Calu3 (cell line): ENCODE measurements around the gene TTR. TPM values are rescaled to one million over a fixed set of nuclear protein-coding genes. Genes with fewer than 3 reads are reported as not detected.

Experiments
- Bru-seq: library from RNA; stranded (reverse); fragments of 400-500 nt; gene quantifications from one replicate; lab custom pipeline; 2021; lab: Mats Ljungman, UMichigan
- BruChase-seq, 2 experiments: library from RNA; stranded (reverse); fragments of 400-500 nt; gene quantifications; one replicate each; lab custom pipeline; 2021; lab: Mats Ljungman, UMichigan
- BruUV-seq: library from RNA; stranded (reverse); fragments of 400-500 nt; replicated peaks from 2 replicates; lab custom pipeline; 2021; lab: Mats Ljungman, UMichigan
- CTCF ChIA-PET: fragments of 300-600 bp; sonication (Branson Sonifier 250); formaldehyde crosslinking; loops from one replicate; lab custom pipeline; 2022; ENCODE audit warnings: antibody characterized with exemption; lab: Charles Lee
- DNase-seq: peaks from one replicate; pipeline ENCODE4 v3.0.0; 2022
- H3K27ac Mint-ChIP-seq: one replicate; pipeline ENCODE4 v1.8.0; 2022; ENCODE audit warnings: mixed read lengths; ENCODE audit not compliant: unreplicated experiment
- H3K27me3 Mint-ChIP-seq: one replicate; pipeline ENCODE4 v1.8.0; 2022; ENCODE audit warnings: mixed read lengths; ENCODE audit not compliant: unreplicated experiment
- H3K36me3 Mint-ChIP-seq: one replicate; pipeline ENCODE4 v1.8.0; 2022; ENCODE audit warnings: mild to moderate bottlenecking, moderate library complexity, mixed read lengths; ENCODE audit not compliant: insufficient read depth, unreplicated experiment
- H3K4me1 Mint-ChIP-seq: one replicate; pipeline ENCODE4 v1.8.0; 2022; ENCODE audit warnings: mild to moderate bottlenecking, low read depth, mixed read lengths; ENCODE audit not compliant: unreplicated experiment
- H3K4me3 Mint-ChIP-seq: one replicate; pipeline ENCODE4 v1.8.0; 2022; ENCODE audit warnings: mild to moderate bottlenecking, low read depth, moderate library complexity, mixed read lengths; ENCODE audit not compliant: unreplicated experiment
- H3K9me3 Mint-ChIP-seq: one replicate; pipeline ENCODE4 v1.8.0; 2022; ENCODE audit warnings: low read depth, mixed read lengths; ENCODE audit not compliant: unreplicated experiment
- CTCF ChIP-seq: fragments of 200-600 bp; IDR thresholded peaks from one replicate; pipeline ENCODE4 v1.8.0; 2022; ENCODE audit warnings: antibody characterized with exemption; ENCODE audit not compliant: unreplicated experiment
- intact Hi-C: fragments of 100-400 bp; cut with micrococcal nuclease; formaldehyde crosslinking; loops from one replicate; pipeline ENCODE4 v1.10.0; 2022; ENCODE audit not compliant: unreplicated experiment
- long read RNA-seq: library from polyadenylated mRNA; stranded (forward); transcript quantifications from one replicate; pipeline ENCODE4 v2.0.0, GENCODE V29; 2022
- total RNA-seq: library from RNA; stranded (reverse); gene quantifications from 2 replicates; pipeline ENCODE4 v1.2.3, GENCODE V29; 2022

TTR gene
- total RNA-seq (0.87 and 1.7 TPM in 2 replicates), Bru-seq, nascent RNA (percentile 8 among the genes with signal in this experiment), BruChase-seq, experiment 1, labeled RNA remaining after a 6-hour chase (percentile 6 among the genes with signal in this experiment), BruChase-seq, experiment 2, labeled RNA remaining after a 2-hour chase (percentile 6 among the genes with signal in this experiment)
- long read RNA-seq, partial matches to known transcripts = 1 of 3 reads
- long read RNA-seq, other reads (novel, unspliced or antisense) = 1 of 3 reads

DNA sequence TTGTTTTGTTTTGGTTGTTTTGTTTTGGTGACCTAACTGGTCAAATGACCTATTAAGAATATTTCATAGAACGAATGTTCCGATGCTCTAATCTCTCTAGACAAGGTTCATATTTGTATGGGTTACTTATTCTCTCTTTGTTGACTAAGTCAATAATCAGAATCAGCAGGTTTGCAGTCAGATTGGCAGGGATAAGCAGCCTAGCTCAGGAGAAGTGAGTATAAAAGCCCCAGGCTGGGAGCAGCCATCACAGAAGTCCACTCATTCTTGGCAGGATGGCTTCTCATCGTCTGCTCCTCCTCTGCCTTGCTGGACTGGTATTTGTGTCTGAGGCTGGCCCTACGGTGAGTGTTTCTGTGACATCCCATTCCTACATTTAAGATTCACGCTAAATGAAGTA, at the start of gene TTR:
TTR (plus strand) TSS at position 250 of the 400 bp plus-strand sequence; CDS start at position 276, 26 bp downstream.
- Mint-ChIP-seq H3K9me3 (no peaks in the 10 kb centered on the region), H3K27ac (no peak within 1 kb of the TSS), H3K4me1 (peaks cover 22% of the 10 kb centered on the region), H3K27me3 (no peaks in the 10 kb centered on the region), H3K36me3 (no peaks in the 10 kb centered on the region), H3K4me3 (no peak within 1 kb of the TSS)
- CTCF ChIA-PET = no interaction called here
- no TSS peak for BruUV-seq
- no peak for DNase-seq
- no peak for TF ChIP-seq CTCF
- intact Hi-C loops = no loop called here

- Mint-ChIP-seq H3K9me3 (no peaks in the 10 kb centered on the region), H3K4me3 (no peak overlapping the region), H3K36me3 (peaks cover 38% of the 10 kb centered on the region), H3K27ac (no peak overlapping the region), H3K4me1 (no peaks in the 10 kb centered on the region), H3K27me3 (no peaks in the 10 kb centered on the region)
- BruUV-seq = no TSS peak
- TF ChIP-seq CTCF = no peak
- DNase-seq = no peak
- CTCF ChIA-PET = no interaction called here
- intact Hi-C loops = no loop called here
Observed at GRCh38 chr18:31546476-31546875, 45.2 kb upstream of the TTR start.

DNA sequence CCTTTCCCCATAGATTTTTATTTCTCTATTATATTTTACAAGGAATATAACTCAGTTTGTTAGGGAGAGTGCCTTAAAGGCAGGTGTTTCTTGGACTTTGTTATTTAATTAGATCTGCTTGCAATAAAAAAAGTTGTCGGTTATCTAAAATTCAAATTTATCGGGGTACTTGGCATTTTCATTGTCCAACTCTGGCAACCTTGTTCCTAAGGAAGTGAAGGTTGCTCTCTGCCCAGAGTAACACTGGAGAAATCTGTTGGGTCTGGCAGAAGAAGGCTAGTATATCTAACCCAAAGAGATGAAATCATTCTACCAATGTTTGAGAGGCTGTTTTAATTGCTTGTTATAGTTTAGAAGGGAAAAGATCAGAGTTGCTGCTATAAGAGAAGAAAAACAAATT, 42.8 kb upstream of the TTR start:
- Mint-ChIP-seq H3K4me3 (no peak overlapping the region), H3K27ac (peak overlapping the region; percentile 2), H3K9me3 (no peaks in the 10 kb centered on the region), H3K36me3 (peaks cover 17% of the 10 kb centered on the region), H3K4me1 (peaks cover 8% of the 10 kb centered on the region), H3K27me3 (no peaks in the 10 kb centered on the region)
- no peak for DNase-seq
- CTCF ChIA-PET = no interaction called here
- intact Hi-C loops = no loop called here
- no peak for TF ChIP-seq CTCF
- no TSS peak for BruUV-seq

DNA sequence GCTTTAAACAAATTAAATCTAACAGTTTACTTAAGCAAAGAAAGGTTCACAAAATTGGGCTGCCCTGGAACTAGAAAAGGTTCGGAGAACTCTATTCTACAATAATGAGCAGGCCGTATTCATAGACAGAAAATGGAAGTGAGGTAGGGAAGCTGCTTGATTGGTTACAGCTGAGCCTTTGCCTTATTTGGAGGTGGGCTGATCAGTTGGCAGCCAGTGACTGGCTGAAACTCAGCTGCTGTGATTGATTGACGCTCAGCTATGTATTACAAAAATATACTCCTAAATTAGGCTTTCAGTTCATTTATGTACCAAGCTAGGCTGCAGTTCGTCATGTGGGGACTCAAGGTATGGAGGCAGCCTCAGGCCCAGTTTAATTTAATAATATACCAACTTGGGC, 42.3 kb upstream of the TTR start:
- intact Hi-C loops = no loop called here
- peaks cover 17% of the 10 kb centered on the region for H3K36me3 Mint-ChIP-seq
- H3K9me3 Mint-ChIP-seq = no peaks in the 10 kb centered on the region
- CTCF ChIA-PET = no interaction called here
- TF ChIP-seq CTCF = no peak
- peaks cover 11% of the 10 kb centered on the region for H3K4me1 Mint-ChIP-seq
- H3K27ac Mint-ChIP-seq = peak overlapping the region; percentile 2
- DNase-seq = no peak
- no peaks in the 10 kb centered on the region for H3K27me3 Mint-ChIP-seq
- BruUV-seq = no TSS peak
- no peak overlapping the region for H3K4me3 Mint-ChIP-seq
